ENCODE data around the gene RFC2. TPM values are rescaled to one million over a fixed set of nuclear protein-coding genes. Genes with fewer than 3 reads are reported as not detected.
A peak's percentile ranks its signal among the peaks of the same experiment; 100 is the strongest.

RFC2 gene
- total RNA-seq, result 10 to 100 TPM; 52.5 to 55.9 TPM

GRCh38 chr7:74254129-74254857, at the start of gene RFC2:
RFC2 (minus strand) TSS chr7:74254399; CDS start chr7:74254383, 16 bp downstream.
- Mint-ChIP-seq H3K36me3 (ENCODE audit: low read depth) (peaks cover 32% of the 10 kb centered on the region), H3K9me3 (no peaks in the 10 kb centered on the region), H3K4me1 (peaks cover 46% of the 10 kb centered on the region), H3K27me3 (peaks cover 3% of the 10 kb centered on the region), H3K27ac (peak within 1 kb of the TSS; percentile 92), H3K4me3 (peak within 1 kb of the TSS; percentile 92)
- CTCF ChIA-PET, result interaction anchor here (0.9 to 2.6 kb wide), 4 partner anchors 22 to 146 kb away, joined by 3 to 12 read pairs (median 8); no protein-coding TSS in a partner anchor
- peak; percentile 98 for DNase-seq
- POLR2A ChIA-PET, result interaction anchor here (0.6 to 1.6 kb wide), 8 partner anchors 12 to 79 kb away, joined by 3 to 4 read pairs (median 4); partner anchors contain the start of gene LAT2

GRCh38 chr7:74302745-74303221, 48.6 kb upstream of the RFC2 start:
- ChIA-PET POLR2A (no interaction called here), CTCF (interaction anchor here (1.8 kb wide), 1 partner anchor 98 kb away, joined by 5 read pairs; no protein-coding TSS in a partner anchor)
- H3K4me1 Mint-ChIP-seq, result peaks cover 19% of the 10 kb centered on the region
- no peak overlapping the region for H3K4me3 Mint-ChIP-seq
- no peak for DNase-seq
- H3K27ac Mint-ChIP-seq, result no peak overlapping the region
- H3K36me3 Mint-ChIP-seq (ENCODE audit: low read depth), result no peaks in the 10 kb centered on the region
- no peaks in the 10 kb centered on the region for H3K9me3 Mint-ChIP-seq
- peaks cover 10% of the 10 kb centered on the region for H3K27me3 Mint-ChIP-seq

- Mint-ChIP-seq H3K4me1 (peaks cover 2% of the 10 kb centered on the region), H3K27ac (no peak overlapping the region), H3K27me3 (no peaks in the 10 kb centered on the region), H3K4me3 (no peak overlapping the region), H3K9me3 (no peaks in the 10 kb centered on the region), H3K36me3 (ENCODE audit: low read depth) (no peaks in the 10 kb centered on the region)
- ChIA-PET CTCF (no interaction called here), POLR2A (no interaction called here)
- DNase-seq, result no peak
Measured at GRCh38 chr7:74300926-74301325, 46.7 kb upstream of the RFC2 start.

- no peaks in the 10 kb centered on the region for H3K36me3 Mint-ChIP-seq (ENCODE audit: low read depth)
Measured at GRCh38 chr7:74299401-74299800, 45.2 kb upstream of the RFC2 start.

GRCh38 chr7:74297516-74298233, 43.5 kb upstream of the RFC2 start:
- Mint-ChIP-seq H3K27me3 (peaks cover 11% of the 10 kb centered on the region), H3K36me3 (ENCODE audit: low read depth) (no peaks in the 10 kb centered on the region), H3K4me1 (peaks cover 5% of the 10 kb centered on the region), H3K27ac (no peak overlapping the region), H3K4me3 (no peak overlapping the region), H3K9me3 (no peaks in the 10 kb centered on the region)
- CTCF ChIA-PET, result no interaction called here
- POLR2A ChIA-PET, result no interaction called here
- DNase-seq, result no peak

More at GRCh38 chr7:74299401-74299800, 45.2 kb upstream of the RFC2 start:
- no peaks in the 10 kb centered on the region for H3K4me1 Mint-ChIP-seq
- CTCF ChIA-PET, result no interaction called here
- H3K27me3 Mint-ChIP-seq, result peaks cover 5% of the 10 kb centered on the region
- H3K9me3 Mint-ChIP-seq, result no peaks in the 10 kb centered on the region
- no peak overlapping the region for H3K27ac Mint-ChIP-seq
- no peak overlapping the region for H3K4me3 Mint-ChIP-seq
- DNase-seq, result no peak
- POLR2A ChIA-PET, result no interaction called here

GRCh38 chr7:74294191-74294998, 40.2 kb upstream of the RFC2 start:
- peaks cover 10% of the 10 kb centered on the region for H3K4me1 Mint-ChIP-seq
- no peaks in the 10 kb centered on the region for H3K36me3 Mint-ChIP-seq (ENCODE audit: low read depth)
- peaks cover 28% of the 10 kb centered on the region for H3K27me3 Mint-ChIP-seq
- POLR2A ChIA-PET, result no interaction called here
- CTCF ChIA-PET, result no interaction called here
- H3K27ac Mint-ChIP-seq, result no peak overlapping the region
- no peak for DNase-seq
- no peaks in the 10 kb centered on the region for H3K9me3 Mint-ChIP-seq
- H3K4me3 Mint-ChIP-seq, result no peak overlapping the region

- Mint-ChIP-seq H3K36me3 (ENCODE audit: low read depth) (no peaks in the 10 kb centered on the region), H3K9me3 (no peaks in the 10 kb centered on the region), H3K4me1 (peaks cover 15% of the 10 kb centered on the region), H3K4me3 (no peak overlapping the region), H3K27ac (no peak overlapping the region), H3K27me3 (peaks cover 32% of the 10 kb centered on the region)
- POLR2A ChIA-PET, result no interaction called here
- DNase-seq, result no peak
- CTCF ChIA-PET, result no interaction called here
Measured at GRCh38 chr7:74293577-74293908, 39.3 kb upstream of the RFC2 start.

- ChIA-PET CTCF (no interaction called here), POLR2A (no interaction called here)
- Mint-ChIP-seq H3K9me3 (no peaks in the 10 kb centered on the region), H3K4me3 (no peak overlapping the region), H3K27ac (no peak overlapping the region), H3K4me1 (peaks cover 21% of the 10 kb centered on the region), H3K36me3 (ENCODE audit: low read depth) (no peaks in the 10 kb centered on the region), H3K27me3 (peaks cover 38% of the 10 kb centered on the region)
- no peak for DNase-seq
Measured at GRCh38 chr7:74292757-74293576, 38.8 kb upstream of the RFC2 start.

- POLR2A ChIA-PET, result no interaction called here
- DNase-seq, result no peak
- Mint-ChIP-seq H3K4me1 (peaks cover 22% of the 10 kb centered on the region), H3K27me3 (peaks cover 44% of the 10 kb centered on the region), H3K27ac (no peak overlapping the region), H3K4me3 (no peak overlapping the region), H3K36me3 (ENCODE audit: low read depth) (no peaks in the 10 kb centered on the region), H3K9me3 (no peaks in the 10 kb centered on the region)
- CTCF ChIA-PET, result no interaction called here
Measured at GRCh38 chr7:74291535-74291934, 37.3 kb upstream of the RFC2 start.

- Mint-ChIP-seq H3K9me3 (no peaks in the 10 kb centered on the region), H3K36me3 (ENCODE audit: low read depth) (no peaks in the 10 kb centered on the region), H3K27ac (no peak overlapping the region), H3K27me3 (peaks cover 44% of the 10 kb centered on the region), H3K4me1 (peaks cover 22% of the 10 kb centered on the region), H3K4me3 (no peak overlapping the region)
- DNase-seq, result no peak
- POLR2A ChIA-PET, result interaction anchor here (1.3 kb wide), 2 partner anchors 21 to 117 kb away, joined by 3 read pairs; partner anchors contain the start of gene EIF4H
- CTCF ChIA-PET, result no interaction called here
Measured at GRCh38 chr7:74290981-74291441, 36.8 kb upstream of the RFC2 start.

GRCh38 chr7:74290553-74290950, 36.4 kb upstream of the RFC2 start:
- Mint-ChIP-seq H3K4me1 (peaks cover 22% of the 10 kb centered on the region), H3K36me3 (ENCODE audit: low read depth) (no peaks in the 10 kb centered on the region), H3K27ac (no peak overlapping the region), H3K4me3 (peak overlapping the region; percentile 48), H3K9me3 (no peaks in the 10 kb centered on the region), H3K27me3 (peaks cover 44% of the 10 kb centered on the region)
- no peak for DNase-seq
- ChIA-PET CTCF (no interaction called here), POLR2A (interaction anchor here (0.7 to 1.3 kb wide), 3 partner anchors 21 to 117 kb away, joined by 3 read pairs; partner anchors contain the start of gene EIF4H)

All from activated CD4-positive, alpha-beta memory T cell treated with anti-CD3 and anti-CD28 coated beads, Interleukin-2, amount 10 ng/mL, durations not matched to agents 7 days and 5 days (primary cell).